ENCODE measurements around the gene DPEP3.
A peak's percentile ranks its signal among the peaks of the same experiment; 100 is the strongest.
"Not testable (repeated sequence)": the region's sequence is repeated elsewhere in the genome, so short reads cannot be mapped to it uniquely, and the experiment has no call there.

Gene DPEP3

DNA sequence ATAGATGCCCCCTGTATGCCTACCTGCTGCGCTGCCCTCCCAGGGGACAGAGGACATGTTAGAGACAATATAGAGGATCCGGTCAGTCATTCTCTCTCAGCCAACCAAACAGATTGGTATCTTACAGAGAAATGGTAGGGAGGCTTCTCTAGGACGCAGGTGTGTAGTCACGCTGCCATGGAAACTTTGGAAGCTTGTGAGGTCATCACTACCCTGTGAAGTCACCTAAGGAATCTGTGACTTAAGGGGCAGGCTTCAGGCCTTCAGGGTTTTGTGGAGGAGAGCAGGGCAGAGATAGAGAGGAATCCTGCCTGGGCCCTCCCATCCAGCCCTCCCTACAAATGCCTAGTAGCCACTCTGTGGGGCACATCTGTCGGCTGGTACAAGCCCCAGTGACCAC is 35.4 kb upstream of the DPEP3 start, which contains the start of gene DPEP2NB:
Gene DPEP2NB (minus strand): TSS at position 231 of the 400 bp plus-strand sequence. CDS start 141 bp downstream, at position 90.
- TF ChIP-seq, protein P1, sequence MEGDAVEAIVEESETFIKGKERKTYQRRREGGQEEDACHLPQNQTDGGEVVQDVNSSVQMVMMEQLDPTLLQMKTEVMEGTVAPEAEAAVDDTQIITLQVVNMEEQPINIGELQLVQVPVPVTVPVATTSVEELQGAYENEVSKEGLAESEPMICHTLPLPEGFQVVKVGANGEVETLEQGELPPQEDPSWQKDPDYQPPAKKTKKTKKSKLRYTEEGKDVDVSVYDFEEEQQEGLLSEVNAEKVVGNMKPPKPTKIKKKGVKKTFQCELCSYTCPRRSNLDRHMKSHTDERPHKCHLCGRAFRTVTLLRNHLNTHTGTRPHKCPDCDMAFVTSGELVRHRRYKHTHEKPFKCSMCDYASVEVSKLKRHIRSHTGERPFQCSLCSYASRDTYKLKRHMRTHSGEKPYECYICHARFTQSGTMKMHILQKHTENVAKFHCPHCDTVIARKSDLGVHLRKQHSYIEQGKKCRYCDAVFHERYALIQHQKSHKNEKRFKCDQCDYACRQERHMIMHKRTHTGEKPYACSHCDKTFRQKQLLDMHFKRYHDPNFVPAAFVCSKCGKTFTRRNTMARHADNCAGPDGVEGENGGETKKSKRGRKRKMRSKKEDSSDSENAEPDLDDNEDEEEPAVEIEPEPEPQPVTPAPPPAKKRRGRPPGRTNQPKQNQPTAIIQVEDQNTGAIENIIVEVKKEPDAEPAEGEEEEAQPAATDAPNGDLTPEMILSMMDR (conservative IDR thresholded peaks at IDR 0.05; ENCODE audit: low read length): no peak
- DNase-seq (ENCODE audit: low read depth): no peak
- H3K4me3 ChIP-seq (ENCODE audit: low read length): no peak within 1 kb of the TSS

DNA sequence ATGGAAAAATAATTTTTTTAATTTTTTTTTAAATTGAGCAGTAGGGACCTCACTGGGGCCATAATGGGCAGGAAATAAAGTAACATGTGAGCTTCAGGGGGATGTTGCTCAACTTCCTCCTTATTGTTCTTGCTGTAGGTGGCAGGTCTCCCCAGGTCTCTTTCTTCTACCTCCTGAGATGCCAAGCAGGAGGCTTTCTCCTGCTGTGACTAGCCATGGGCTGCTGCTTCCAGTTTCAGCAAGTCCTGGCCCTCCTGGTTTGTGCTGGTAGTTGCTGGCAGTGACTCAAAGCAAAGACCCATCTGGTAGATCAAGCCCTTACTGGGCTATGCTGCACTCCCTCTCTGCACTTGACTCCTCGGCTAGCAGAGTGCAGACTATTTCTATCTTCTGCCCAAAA is 33.1 kb upstream of the DPEP3 start:
- no peak overlapping the region for H3K4me3 ChIP-seq (ENCODE audit: low read length)
- DNase-seq (ENCODE audit: low read depth): no peak
- TF ChIP-seq, protein P1 (conservative IDR thresholded peaks at IDR 0.05; ENCODE audit: low read length): no peak

DNA sequence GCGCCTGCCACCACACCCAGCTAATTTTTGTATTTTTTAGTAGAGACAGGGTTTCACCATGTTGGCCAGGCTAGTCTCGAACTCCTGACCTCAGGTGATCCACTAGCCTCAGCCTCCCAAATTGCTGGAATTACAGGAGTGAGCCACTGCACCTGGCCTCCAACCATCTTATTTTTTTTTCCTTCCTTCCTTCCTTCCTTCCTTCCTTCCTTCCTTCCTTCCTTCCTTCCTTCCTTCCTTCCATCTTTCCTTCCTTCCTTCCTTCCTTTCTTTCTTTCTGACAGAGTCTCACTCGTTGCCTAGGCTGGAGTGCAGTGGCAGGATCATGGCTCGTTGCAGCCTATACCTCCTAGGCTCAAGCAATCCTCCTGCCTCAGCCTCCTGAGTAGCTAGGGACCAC is 29.6 kb upstream of the DPEP3 start:
- H3K4me3 ChIP-seq (ENCODE audit: low read length); DNase-seq (ENCODE audit: low read depth): not testable (repeated sequence)

DNA sequence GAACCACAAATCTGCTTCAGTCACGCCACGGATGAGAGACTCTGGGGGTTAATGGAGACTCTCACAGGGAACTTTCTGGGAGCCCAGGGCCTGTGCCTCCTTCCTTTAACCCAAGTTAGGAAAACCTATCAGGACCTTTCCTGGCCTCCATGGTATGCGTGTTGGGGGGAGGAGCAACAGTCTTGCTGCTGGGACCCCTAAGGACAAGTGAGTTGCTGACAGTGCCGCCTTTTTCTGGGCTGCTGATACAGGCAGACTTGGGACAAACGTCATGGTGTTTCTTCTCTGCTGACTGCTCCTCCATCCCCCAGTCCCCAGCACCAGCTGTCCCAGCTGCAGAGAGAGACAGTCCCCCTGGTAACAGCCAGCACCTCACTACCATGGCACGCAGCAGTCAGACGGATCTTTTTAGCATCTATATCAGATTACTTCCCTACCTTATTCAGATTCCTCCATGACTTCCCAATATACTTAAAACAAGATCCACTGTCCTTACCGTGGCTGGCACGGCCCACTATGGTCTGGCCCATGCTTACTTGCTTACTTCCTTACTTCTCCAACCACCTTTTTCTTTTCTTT is 28.9 kb upstream of the DPEP3 start:
- H3K4me3 ChIP-seq (ENCODE audit: low read length): no peak overlapping the region
- no peak for DNase-seq (ENCODE audit: low read depth)
- TF ChIP-seq, protein P1 (conservative IDR thresholded peaks at IDR 0.05; ENCODE audit: low read length): no peak

DNA sequence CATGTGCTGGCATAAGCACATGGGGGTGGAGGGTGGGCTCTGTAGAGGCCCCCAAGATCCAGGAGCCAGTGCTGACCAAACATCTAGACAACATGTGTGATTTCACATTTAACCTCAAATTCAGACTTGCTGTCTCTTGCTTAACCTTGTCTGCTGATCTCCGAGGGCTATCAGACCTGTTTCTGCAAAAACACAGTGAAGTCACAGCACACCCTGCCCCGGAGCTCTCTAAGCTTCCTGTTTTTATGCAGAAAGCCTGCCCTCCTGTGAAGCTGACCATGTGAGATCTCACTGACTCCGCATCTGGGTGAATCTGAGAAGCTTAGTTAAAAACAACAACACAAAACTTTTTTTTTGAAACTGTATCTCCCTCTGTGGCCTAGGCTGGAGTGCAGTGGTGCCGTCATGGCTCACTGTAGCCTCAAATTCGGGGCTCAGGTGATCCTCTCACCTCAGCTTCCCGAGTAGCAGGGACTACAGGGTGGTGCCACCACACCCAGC is 25.5 kb upstream of the DPEP3 start:
- no peak for DNase-seq (ENCODE audit: low read depth)
- TF ChIP-seq, protein P1 (conservative IDR thresholded peaks at IDR 0.05; ENCODE audit: low read length): no peak
- H3K4me3 ChIP-seq (ENCODE audit: low read length): no peak overlapping the region

DNA sequence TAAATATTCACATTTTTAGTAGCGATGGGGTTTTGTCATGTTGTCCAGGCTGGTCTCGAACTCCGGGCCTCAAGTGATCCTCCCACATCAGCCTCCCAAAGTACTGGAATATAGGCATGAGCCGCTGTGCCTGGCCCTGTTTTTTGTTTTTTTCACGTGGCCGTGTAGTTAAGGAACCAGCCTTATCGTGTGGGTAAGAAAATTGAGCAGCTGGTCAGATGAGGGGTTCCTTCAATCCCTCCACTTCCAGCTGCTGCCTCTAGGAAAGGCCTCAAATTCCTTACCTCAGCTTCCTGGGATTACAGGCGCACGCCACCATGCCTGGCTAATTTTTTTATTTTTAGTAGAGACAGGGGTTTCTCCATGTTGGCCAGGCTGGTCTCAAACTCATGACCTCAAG is 24.9 kb upstream of the DPEP3 start:
- DNase-seq (ENCODE audit: low read depth): no peak
- TF ChIP-seq, protein P1 (conservative IDR thresholded peaks at IDR 0.05; ENCODE audit: low read length): no peak
- H3K4me3 ChIP-seq (ENCODE audit: low read length): no peak overlapping the region

DNA sequence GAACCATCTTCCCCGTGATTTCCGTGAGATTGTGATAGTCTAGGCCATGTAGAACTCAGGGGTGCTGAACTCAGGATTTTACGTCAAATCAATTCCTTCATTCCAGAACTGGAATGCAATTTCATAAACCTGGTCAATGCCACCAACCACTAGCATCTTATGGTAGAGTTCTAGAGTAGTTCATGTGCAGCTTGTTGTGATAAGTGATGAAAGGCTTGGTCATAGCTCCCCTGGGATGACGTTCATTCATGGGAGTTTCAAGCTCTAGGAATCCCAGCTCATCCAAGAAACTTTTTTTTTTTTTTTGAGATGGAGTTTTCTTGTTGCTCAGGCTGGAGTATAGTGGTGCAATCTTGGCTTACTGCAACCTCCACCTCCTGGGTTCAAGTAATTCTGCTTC is 22.7 kb upstream of the DPEP3 start:
- H3K4me3 ChIP-seq (ENCODE audit: low read length): no peak overlapping the region
- TF ChIP-seq, protein P1 (conservative IDR thresholded peaks at IDR 0.05; ENCODE audit: low read length): no peak
- DNase-seq (ENCODE audit: low read depth): peak; percentile 31
